Right atrium auricular region (tissue), 2 donors: ENCODE data around the gene VIL1. TPM values are rescaled to one million over a fixed set of nuclear protein-coding genes. Genes with fewer than 3 reads are reported as not detected.

ENCODE experiments used
- DNase-seq: peaks from one replicate; pipeline ENCODE4 v3.0.0-alpha.2; 2019; ENCODE audit warnings: low spot score
- H3K27ac ChIP-seq, 2 donors: fragments of 200-600 bp; sonication (generic); 1 replicate in 1 of 2; 2 replicates in 1 of 2; pipeline ENCODE4 v1.5.1; 2016 to 2019
- H3K27me3 ChIP-seq, 2 donors: fragments of 200-600 bp; sonication (generic); one replicate each; pipeline versions ENCODE4 v1.5.1 to v1.6.0; 2017 to 2019
- H3K36me3 ChIP-seq: fragments of 200-600 bp; sonication (generic); one replicate; pipeline ENCODE4 v1.5.1; 2016
- H3K4me1 ChIP-seq, 2 donors: fragments of 200-600 bp; sonication (generic); one replicate each; pipeline versions ENCODE4 v1.5.1 to v1.6.0; 2017 to 2019
- H3K4me3 ChIP-seq, 2 donors: fragments of 200-600 bp; sonication (generic); 1 replicate in 1 of 2; 2 replicates in 1 of 2; pipeline ENCODE4 v1.5.1; 2017 to 2019; ENCODE audit warnings: mild to moderate bottlenecking in 1 of 2, moderate library complexity in 1 of 2
- H3K9me3 ChIP-seq, 2 donors: fragments of 200-600 bp; sonication (generic); one replicate each; pipeline ENCODE4 v1.5.1; 2019
- total RNA-seq, 2 donors: library from RNA; depleted of rRNA; stranded (reverse); fragments of >200 nt; gene quantifications; one replicate each; pipeline ENCODE4 v1.1.0, GENCODE V29; 2016
- TF ChIP-seq, protein P1 (sequence below), 2 donors: fragments of 200-600 bp; sonication (generic); IDR thresholded peaks; one replicate each; pipeline ENCODE4 v1.5.1; 2019; ENCODE audit warnings: antibody characterized with exemption in 2 of 2

Gene VIL1
- total RNA-seq = not detected

DNA sequence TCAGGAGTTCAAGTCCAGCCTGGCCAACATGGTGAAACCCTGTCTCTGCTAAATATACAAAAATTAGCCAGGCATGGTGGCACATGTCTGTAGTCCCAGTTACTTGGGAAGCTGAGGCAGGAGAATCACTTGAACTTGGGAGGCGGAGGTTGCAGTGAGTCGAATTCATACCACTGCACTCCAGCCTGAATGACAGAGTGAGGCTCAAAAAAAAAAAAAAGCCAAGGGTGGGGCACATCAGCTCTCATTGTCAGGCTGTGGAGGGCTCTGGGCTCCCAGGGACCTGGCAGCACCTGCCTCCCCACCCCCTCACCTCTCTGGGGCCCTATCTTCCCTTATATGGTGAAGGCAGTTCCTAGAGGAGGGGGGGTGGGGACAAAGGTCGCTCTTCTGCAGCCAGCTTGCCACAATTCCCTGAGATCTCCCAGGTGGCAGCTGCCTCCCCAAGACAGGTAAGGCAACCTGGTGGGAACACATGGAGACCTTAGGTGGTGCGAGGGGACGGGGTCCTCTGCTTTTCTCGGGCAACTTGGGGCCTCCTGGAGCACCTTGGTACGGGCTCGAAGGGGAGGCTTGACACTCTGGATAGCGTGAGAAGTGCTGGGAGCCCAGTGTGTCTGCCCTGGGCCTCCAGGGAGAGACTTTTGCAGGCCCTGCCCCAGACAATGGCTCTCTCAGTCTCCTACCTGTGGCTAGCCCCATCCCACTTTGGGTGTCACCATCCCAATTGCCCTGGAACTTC, at the start of gene VIL1:
Gene VIL1, plus strand, starts transcription at position 407 of the 742 bp plus-strand sequence. CDS start 4,656 bp downstream, outside the sequence.
- Histone ChIP-seq H3K4me3 (no peak within 1 kb of the TSS), H3K36me3 (no peaks in the 10 kb centered on the region), H3K4me1 (no peaks in the 10 kb centered on the region), H3K27ac (no peak within 1 kb of the TSS), H3K9me3 (no peaks in the 10 kb centered on the region), H3K27me3 (no peaks in the 10 kb centered on the region)
- TF ChIP-seq, protein P1, sequence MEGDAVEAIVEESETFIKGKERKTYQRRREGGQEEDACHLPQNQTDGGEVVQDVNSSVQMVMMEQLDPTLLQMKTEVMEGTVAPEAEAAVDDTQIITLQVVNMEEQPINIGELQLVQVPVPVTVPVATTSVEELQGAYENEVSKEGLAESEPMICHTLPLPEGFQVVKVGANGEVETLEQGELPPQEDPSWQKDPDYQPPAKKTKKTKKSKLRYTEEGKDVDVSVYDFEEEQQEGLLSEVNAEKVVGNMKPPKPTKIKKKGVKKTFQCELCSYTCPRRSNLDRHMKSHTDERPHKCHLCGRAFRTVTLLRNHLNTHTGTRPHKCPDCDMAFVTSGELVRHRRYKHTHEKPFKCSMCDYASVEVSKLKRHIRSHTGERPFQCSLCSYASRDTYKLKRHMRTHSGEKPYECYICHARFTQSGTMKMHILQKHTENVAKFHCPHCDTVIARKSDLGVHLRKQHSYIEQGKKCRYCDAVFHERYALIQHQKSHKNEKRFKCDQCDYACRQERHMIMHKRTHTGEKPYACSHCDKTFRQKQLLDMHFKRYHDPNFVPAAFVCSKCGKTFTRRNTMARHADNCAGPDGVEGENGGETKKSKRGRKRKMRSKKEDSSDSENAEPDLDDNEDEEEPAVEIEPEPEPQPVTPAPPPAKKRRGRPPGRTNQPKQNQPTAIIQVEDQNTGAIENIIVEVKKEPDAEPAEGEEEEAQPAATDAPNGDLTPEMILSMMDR (IDR thresholded peaks at IDR 0.05) = no peak
- DNase-seq = no peak

DNA sequence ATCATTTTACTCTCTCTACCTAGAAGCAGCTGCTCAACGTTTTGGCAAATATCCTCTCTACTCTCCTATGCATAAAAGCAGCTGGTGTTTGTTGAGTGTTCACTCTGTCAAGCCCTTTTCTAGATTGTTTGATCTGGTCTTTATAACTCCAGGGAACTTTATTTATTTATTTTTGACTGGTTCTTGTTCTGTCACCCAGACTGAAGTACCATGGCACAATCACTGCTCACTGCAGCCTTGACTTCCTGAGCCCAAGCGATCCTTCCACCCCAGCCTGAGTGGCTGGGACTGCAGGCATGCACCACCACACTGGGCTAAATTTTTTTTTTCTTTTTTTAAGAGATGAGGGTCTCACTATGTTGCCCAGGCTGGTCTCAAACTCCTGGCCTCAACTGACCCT, 49.6 kb upstream of the VIL1 start:
- Histone ChIP-seq H3K27me3 (no peaks in the 10 kb centered on the region), H3K27ac (peak overlapping the region; percentile 93 to 95), H3K9me3 (no peaks in the 10 kb centered on the region), H3K36me3 (no peaks in the 10 kb centered on the region), H3K4me3 (no peak overlapping the region), H3K4me1 (peaks cover 0 to 21% of the 10 kb centered on the region in 2 donors)
- TF ChIP-seq, protein P1 (IDR thresholded peaks at IDR 0.05) = no peak
- no peak for DNase-seq

DNA sequence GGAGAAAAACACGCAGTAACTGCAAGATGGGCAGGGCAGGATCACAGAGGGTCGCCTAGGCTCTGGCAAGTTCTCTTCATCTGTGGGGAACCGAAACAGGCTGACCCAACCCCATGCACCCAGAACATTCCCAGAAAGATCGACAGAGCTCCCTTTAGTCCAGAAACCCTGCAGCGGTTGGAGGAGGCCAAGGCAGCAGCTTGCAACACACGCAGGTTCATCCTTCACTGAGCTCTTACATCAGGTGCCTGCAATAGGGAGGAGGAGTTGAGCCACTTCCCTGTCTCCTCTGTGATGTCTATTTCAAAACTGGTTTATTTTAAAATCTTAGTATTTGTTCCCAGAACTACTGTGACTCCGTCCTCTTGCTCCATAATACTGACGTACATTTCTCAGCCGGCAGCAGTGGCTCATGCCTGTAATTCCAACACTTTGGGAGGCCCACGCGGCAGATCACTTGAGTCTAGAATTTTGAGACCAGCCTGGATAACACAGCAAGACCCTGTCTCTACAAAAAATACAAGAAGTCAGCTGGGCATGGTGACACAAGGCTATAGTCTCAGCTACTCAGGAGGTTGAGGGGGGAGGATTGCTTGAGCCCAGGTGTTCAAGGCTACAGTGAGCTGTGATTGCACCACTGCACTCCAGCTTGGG, 48.4 kb upstream of the VIL1 start:
- Histone ChIP-seq H3K9me3 (no peaks in the 10 kb centered on the region), H3K27me3 (no peaks in the 10 kb centered on the region), H3K4me3 (no peak overlapping the region), H3K27ac (peak overlapping the region; percentile 93 to 95), H3K36me3 (no peaks in the 10 kb centered on the region), H3K4me1 (peaks cover 0 to 21% of the 10 kb centered on the region in 2 donors)
- TF ChIP-seq, protein P1 (IDR thresholded peaks at IDR 0.05) = no peak
- DNase-seq = peak; percentile 82

- DNase-seq = no peak
- Histone ChIP-seq H3K4me1 (peaks cover 0 to 21% of the 10 kb centered on the region in 2 donors), H3K9me3 (no peaks in the 10 kb centered on the region), H3K27ac (peak overlapping the region in 1 of 2 donors; percentile 61), H3K36me3 (no peaks in the 10 kb centered on the region), H3K27me3 (no peaks in the 10 kb centered on the region), H3K4me3 (no peak overlapping the region)
- TF ChIP-seq, protein P1 (IDR thresholded peaks at IDR 0.05) = no peak
These were observed 47.0 kb upstream of the VIL1 start for GRCh38 chr2:218371983-218372350.

DNA sequence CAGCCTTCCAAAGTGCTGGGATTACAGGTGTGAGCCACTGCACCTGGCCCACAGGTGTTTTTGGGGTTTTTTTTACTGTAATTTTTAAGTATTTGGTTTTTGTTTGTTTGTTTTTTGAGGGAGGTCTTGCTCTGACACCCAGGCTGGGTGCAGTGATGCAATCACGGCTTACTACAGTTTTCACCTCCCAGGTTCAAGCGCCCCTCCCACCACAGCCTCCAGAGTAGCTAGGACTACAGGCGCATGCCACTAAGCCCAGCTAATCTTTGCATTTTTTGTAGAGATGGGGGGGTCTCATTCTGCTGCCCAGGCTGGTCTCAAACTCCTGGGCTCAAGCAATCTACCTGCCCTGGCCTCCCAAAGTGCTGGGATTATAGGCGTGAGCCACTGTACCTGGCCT, 44.1 kb upstream of the VIL1 start:
- no peak for DNase-seq
- H3K4me3 ChIP-seq = no peak overlapping the region
- H3K27ac ChIP-seq = no peak overlapping the region
- H3K36me3 ChIP-seq = no peaks in the 10 kb centered on the region
- no peaks in the 10 kb centered on the region for H3K9me3 ChIP-seq
- no peaks in the 10 kb centered on the region for H3K27me3 ChIP-seq
- no peaks in the 10 kb centered on the region for H3K4me1 ChIP-seq
- TF ChIP-seq, protein P1 (IDR thresholded peaks at IDR 0.05) = no peak
